GM23248 (cell line): ENCODE data around the gene MTCL1.

Experiments used
- EZH2 ChIP-seq: fragments of 200-600 bp; sonication (generic); IDR thresholded peaks from 2 replicates; pipeline ENCODE4 v1.6.1; 2018; ENCODE audit warnings: antibody characterized with exemption, mild to moderate bottlenecking; ENCODE audit not compliant: insufficient read depth, poor library complexity, severe bottlenecking
- EZH2phosphoT487 ChIP-seq: fragments of 200-600 bp; sonication (generic); IDR thresholded peaks from 2 replicates; pipeline ENCODE4 v1.6.1; 2018; ENCODE audit warnings: antibody characterized with exemption, moderate library complexity, mild to moderate bottlenecking, low read depth; ENCODE audit not compliant: insufficient read depth

GRCh38 chr18:8863427-8863826, 158.1 kb downstream of the MTCL1 start:
- TF ChIP-seq EZH2 (no peak), EZH2phosphoT487 (no peak)
